Stimulated activated CD4-positive, alpha-beta T cell treated with anti-CD3 and anti-CD28 coated beads, Interleukin-4, amount 100 ng/mL, for 4 hours (primary cell): ENCODE measurements around the gene HMGCL.
"Not testable (repeated sequence)": the region's sequence is repeated elsewhere in the genome, so short reads cannot be mapped to it uniquely, and the experiment has no call there.

Experiments
- DNase-seq, 2 experiments: peaks; one replicate each; pipeline ENCODE4 v3.0.0-alpha.2; 2020

The HMGCL gene

DNA sequence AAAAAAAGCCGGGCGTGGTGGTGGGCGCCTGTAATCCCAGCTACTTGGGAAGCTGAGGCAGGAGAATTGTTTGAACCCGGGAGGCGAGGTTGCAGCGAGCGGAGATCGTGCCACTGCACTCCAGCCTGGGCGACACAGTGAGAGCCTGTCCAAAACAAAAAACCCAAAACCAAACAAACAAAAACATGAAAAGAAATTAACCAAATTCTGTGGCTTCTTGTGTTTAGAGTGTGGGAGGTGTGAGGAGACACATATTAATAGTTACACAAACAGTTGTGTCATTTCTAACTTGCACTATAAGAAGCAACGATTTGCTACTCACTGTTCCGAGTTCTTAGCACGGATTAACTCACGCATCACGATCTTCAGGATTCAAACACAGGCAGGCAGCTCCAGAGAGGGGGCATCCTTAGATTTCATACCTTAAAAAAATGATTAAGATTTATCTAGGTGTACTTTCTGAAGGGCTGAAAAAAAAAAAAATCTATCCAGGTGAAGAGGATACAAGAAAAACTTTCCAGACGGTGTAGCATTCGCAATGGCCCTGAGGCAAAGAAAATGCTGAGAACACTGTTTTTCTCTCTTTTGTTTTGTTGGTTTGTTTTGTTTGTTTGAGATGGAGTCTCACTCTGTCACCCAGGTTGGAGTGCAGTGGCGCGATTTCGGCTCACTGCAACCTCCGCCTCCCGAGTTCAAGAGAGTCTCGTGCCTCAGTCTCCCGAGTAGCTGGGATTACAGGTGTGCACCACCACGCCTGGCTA is 713 bp upstream of the HMGCL start:
- no peak for DNase-seq

DNA sequence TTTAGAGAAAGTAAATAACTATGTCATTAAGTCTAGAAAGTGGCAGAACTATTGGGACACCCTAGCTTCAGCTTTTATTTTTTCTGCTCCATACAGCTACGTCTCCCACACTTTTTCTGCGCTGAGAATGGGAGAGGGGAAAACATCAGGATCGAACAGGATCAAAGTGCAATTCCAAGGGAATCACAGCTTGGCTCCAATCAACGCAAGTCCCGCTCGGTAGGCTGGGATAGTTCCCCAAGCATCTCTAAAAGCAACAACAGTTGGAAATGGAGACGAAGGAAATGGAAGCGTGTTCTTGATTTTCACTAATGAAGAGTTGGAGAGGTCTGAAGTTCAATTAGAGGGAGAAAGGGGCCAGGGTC is 536 bp downstream of the HMGCL start:
- DNase-seq = no peak

DNA sequence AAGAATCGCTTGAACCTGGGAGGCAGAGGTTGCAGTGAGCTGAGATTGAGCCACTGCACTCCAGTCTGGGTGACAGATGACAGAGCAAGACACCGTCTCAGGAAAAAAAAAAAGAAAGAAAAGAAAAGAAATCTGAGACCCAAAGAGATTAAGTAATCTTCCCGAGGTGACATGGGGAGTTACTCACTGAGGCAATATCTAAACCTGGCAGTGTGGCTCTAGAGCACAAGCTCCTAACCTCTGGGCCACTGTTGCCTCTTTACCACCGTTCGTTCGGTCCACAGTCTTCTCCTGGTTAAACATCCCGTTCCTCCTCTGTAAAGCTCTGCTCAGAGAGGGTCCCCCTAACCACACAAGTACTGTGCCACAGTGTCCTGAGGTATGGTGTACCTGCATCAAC is 1.5 kb downstream of the HMGCL start:
- no peak for DNase-seq

DNA sequence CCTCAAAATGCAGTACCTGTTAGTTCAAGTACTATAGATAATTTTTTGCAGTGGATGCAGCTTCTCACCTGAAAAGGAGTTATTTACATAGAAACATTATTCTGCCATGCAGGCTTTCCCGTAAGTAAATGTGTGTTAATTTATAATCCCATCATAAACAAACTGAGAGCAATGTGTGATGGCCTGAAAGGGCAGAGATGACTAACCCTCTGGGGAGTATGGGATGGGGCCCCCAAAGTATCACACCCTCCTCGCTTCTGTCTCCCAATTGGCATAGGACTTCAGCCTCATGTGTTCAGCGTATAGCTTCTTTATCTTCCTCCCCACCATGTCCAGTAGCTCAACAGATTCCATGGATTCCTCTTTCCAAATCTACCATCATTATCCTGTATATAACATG is 7.6 kb downstream of the HMGCL start:
- DNase-seq = no peak

DNA sequence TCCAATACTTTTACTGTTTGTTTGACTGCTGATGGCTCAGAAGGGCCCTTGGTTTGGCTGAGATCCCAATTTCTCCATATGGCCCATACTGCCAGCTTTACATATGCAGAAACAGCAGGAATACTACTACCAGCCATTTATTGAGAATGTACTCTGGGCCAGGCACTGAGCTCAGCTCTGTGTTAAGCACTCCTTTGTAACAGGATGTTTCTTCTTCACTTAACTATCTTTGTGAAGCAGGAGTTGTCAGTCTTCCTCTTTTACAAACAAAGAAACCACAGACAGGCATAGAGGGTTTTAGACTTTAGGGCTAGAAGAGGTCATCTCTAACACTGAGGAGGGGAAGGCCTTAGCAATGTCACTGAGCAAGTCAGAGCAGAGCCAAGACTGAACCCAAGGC is 8.3 kb downstream of the HMGCL start:
- no peak for DNase-seq

DNA sequence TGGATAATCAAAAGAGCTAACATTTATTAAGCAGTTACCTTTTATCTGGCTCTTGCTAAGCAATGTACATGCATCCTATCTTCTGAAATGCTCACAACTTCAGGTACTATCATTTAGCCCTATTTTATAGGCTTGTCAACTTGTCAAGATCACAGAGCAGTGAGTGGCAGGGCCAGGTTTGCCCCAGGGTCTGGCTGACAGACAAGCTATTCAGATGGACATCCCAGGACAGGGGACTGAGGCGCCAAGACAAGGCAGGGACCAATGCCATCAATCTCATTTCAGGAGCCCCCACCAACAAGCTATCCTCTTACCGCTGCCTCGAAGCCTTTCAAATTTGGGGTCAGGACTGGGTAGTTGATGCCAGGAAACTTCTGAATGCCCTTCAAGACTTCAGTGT is 8.9 kb downstream of the HMGCL start:
- DNase-seq = no peak

DNA sequence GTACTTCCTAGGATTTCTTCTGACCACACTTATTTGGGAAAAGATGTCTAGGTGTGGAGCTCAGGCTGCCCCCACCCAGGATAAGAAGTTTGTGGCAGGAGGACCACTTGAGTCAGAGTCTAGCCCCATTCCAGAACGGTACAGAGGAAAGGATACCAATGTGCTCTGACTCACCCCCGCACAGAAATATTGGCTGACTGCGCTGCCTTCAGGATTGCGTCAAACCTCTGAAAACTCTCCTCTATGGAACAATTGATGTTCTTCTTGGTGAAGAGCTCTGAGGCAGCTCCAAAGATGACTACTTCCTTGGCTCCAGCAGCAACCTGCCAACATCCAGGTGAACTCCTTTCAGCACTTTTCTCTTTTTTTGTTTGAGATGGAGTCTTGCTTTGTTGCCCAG is 11.2 kb downstream of the HMGCL start:
- no peak for DNase-seq

DNA sequence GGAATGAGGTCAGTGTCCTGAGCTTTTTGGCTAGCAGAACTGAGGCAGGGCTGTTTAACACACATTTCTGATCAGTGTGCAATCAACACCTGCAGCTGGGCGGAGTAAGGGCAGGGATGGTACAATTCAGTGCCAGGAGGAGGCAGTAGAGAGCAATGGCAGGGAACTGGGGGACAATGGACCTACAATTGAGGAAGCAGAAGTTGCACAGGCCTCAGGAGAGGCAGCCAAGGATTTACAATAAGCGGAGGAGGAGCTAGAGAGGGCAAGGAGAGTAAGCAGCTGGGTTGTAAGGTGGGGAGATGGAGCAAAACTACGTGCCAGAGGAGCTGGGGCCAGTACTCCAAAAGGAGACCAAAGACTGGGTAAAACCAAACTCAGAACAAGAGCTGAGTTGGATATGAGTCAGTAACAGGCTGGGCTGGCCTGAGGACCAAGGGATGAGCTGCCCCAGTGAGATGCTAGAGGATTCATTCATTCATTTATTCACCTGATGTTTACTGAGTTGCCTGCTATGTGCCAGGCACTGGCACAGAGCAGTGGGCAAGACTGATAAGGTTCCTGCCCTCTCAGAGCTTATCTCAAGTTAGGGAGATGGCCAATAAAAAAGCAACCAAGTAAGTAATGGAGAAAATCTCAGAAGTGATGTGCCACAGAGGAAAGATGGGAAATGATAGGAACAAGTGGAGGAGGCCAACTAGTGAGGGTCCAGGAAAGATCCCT is 14.2 kb downstream of the HMGCL start:
- DNase-seq = peak in 1 of 2 experiments; percentile 42

DNA sequence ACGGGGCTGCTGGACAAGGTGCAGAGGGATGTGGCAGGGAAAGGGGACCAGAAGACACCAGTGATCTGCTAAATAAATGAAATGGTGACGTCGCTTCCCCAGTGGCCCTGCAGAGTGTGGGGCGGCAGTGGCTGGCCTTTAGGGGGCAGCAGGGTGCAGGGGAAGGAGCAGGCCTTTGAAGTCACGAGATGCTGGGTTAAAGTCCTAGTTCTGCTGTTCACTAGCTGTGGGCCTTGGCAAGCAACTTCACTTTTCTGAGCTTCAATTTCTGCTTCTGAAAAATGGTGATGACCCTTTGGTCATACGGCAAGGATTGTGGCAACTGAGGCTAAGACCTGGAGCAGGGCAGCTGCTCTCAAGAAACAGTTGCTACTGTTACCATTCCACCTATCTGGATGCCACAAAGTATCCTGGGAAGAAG is 15.5 kb downstream of the HMGCL start:
- peak; percentile 71 to 74 for DNase-seq

DNA sequence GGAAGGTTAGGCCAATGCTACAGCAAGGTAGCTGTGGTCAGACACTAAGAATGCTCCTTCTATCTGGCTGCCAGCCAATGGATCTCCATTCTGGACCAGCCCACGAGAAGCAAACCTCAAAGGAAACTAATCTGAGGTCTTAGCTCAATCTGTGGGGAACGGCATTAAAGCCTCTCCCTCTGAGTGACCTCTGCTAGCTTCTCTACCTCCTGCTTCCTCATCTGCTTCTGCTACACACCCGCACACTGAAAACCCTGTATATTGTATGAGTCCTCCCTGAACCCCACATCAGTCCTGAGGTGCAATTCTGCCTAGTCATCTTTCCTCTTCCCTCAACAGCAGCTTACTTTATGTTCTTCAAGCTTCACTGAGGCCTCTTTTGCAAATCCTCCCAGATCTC is 17.8 kb downstream of the HMGCL start:
- DNase-seq = no peak

DNA sequence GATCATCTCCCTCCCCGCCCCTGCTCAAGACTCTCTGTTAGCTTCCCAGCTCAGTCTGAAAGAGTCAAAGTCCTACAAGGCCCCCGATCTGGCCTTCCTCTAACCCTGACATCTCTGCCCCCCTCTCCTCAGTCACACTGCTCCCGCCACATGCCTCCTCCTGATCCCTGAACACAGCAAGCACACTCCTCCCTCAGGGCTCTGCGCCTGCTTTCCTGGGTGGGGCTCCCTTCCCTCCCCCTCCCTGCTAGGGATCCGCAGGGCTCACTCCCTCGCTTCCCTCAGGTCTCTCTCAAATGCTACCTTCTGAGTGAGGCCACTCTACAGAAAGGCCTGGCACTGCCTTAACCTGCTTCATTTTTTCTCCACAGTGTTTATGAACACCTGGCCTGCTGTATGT is 18.9 kb downstream of the HMGCL start:
- no peak for DNase-seq

DNA sequence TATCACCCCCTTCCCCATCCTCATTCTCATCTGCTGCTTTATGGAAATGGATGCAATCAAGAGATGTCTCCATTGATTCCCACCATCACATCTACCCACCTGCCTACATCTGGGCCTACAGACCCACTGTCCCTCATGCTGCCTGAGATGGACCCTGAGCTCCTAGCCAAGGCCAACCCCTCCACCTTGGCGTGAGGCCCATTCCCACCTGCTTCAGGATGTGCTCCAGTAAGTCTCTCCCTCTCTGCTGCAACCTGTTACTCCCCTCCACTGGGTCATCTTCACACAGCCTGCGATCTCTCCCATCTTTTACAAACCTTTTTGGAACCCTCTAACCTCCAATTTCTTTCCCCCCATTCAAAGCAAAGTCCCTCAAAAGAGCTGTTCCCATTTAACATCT is 20.2 kb downstream of the HMGCL start:
- DNase-seq = no peak

DNA sequence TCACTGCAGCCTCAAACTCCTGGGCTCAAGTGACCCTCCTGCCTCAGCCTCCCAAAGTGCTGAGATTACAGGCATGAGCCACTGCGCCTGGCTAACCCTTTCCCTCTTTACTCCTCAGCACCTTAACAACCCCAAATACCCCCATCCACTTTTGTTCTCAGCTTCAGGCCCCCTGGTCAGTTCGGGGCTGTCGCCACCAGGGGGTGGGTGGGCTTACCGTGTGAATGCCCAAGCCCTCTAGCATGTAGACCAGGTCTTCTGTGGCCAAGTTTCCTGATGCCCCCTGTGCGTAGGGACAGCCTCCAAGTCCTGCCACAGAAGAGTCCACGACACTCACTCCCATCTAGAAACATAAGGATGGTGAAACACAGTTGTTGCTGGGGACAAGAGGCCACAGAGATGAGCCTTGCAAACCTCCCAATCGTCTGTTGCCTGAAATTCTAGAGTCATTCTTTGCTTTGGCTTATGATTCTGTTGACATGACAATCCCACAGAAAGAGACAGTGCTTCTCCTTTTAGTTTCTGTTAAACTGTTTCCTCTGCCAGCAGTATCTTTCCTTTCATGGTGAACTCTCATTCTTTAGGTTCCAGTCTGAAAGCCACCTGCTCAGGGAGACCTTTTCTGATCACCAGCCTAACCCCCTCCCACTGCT is 20.9 kb downstream of the HMGCL start:
- DNase-seq = no peak

DNA sequence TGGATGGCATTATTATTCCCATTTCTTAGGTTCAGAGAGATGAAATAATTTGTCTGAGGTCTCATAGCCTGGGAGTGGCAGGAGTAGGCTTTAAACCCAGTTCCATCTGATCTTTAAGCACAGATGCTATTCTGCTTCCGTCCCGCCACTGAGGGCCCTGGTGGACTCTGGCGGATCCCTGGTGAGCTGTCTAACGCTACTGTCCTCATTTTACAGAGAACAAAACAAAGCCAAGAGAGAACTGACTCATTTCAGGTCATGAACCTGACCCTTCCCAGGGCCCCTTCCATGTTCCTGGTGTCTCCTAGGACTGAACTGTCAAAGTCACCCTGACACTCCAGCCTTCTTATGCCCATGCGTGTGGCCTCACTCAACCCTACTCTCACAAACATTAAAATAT is 21.6 kb downstream of the HMGCL start:
- no peak for DNase-seq

DNA sequence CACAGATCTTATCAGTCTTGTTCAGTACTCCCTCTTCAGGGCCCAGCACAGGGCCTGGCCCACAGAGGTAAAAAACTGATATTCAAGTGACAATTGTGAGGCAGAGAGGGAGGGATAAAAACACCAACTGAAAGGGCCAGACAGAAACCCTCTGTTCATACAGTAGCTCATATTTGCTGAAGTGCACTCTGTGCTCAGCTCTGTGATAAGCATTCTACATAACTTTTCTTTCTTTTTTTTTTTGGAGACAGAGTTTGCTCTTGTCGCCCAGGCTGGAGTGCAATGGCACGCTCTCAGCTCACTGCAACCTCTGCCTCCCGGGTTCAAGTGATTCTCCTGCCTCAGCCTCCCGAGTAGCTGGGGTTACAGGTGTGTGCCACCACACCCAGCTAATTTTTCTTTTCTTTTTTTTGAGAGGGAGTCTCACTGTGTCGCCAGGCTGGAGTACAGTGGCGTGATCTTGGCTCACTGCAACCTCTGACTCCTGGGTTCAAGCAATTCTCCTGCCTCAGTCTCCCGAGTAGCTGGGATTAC is 22.4 kb downstream of the HMGCL start:
- not testable (repeated sequence) for DNase-seq

DNA sequence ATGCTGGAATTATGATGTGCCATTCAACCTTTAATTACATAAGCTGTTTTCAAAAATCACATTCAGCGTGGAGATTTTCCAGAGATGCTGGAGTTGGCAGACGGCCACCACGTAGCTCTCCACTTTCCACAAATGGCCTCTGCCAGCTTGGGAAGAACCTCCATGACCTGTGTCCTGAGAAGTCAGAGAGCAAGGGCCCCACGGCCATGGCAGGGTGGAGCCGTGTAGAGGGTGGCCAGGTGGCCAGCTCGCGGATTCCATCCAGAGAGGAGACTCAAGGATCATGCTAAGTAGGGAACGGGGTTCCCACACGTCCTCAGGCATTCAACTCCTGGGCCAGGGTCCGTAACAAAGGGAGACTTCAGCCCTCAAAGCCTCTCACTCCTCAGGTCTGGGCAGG is 23.4 kb downstream of the HMGCL start:
- no peak for DNase-seq

DNA sequence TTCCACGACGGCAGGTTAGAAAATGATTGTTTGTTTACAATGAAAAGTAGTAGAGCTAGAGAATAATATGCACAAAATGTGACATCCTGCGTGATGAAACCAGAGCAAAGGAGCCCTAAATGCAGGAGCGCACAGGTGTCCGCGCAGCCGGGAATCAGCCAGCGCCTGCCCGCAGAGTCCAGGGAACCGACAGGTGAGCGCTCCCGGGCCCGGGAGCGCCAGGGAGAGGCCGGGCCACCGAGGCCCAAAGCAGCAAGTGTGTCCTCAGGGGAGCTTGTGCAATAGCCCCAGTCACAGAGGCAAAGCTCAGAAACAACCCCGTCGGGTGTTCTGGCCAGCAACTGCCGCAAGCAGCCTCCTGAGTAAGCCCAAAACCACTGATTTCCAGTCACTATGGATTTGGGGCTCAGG is 23.9 kb downstream of the HMGCL start:
- no peak for DNase-seq

DNA sequence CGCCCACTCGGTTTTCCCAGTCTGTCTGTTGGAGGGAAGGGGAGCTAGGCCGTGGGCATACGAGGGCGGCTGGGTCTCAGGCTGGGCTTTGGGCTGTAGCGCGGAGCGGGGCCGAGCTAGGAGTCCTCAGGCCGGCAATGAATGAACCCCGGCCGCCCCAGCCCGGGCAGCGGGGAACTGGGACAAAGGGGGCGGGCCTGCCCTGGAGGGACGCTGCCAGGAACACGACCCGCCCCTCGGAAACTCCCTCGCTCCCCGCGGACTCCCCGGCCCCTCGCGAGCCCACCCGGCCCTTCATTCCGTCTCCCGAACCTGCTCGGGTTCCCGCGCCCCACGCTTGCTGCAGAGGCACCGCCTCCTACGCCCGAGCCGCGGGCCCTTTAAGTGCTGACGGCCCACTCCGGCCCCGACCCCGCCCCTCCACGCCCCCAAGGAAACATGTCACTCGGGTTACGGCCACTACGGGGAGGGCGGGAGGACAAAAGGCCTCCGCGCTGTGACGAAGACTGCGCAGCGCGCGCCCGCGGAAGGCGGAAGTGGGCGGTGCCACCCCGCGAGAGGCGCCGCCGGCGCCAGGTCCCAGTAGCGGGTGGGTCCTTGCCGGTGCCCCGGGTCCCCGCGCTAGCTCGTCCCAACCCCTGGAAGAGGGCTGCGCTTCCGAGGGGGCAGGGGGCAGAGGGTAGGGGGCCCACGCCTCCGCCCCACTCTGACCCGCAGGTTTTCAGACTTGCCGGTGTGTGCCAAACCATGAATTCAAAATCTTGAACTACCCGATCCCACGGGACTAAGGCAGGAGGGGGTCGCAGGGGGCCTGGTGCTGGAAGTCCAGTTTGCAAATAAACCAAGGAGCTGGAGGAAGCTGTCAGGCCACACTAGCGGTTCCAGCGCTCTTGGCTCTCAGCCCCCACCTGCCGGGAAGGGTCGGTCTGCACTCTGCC is 24.6 kb downstream of the HMGCL start, which contains the start of gene GALE:
Gene GALE (minus strand): TSS at position 355 of the 938 bp plus-strand sequence. CDS start 1,747 bp downstream, outside the sequence.
- DNase-seq = peak; percentile 97 to 99

DNA sequence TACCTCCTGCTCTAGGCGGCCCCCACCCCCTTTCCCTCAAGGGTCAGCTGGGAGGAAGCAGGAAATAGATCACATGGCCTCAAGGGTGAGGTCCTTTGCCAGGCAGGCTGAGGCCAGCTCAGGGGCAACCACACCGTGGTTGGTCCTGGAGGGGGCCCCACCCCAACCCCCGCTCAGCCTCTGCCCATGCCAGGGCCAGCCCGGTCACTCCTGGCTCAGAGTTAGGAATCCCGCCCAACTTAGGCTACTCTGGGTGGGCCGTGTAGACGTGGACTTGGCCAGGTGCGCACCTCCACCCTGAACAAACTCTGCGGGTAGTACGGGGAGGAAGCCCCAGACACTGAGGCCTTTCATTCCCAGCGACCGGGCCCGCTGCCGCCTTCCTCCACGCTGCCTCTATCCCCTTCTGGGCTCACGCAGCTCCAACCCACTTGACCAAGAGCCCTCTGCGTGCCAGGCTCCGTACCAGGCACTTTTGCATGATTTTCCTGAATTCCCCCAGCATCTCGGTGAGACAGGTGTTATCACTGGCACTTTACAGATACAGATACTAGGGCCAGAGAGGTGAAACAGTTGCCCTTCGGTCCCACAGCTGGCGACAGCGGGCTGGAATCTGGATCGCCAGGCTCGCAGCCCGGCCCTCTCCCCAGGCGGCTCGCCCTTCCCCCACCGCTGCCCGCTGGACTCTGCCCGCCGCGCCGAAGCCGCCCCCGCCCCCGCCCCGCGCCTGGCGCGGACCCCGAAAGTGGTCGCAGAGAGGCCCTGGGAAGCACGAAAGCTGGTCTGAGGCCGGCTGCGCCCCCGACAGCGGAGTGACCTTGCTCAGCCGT is 25.4 kb downstream of the HMGCL start:
- DNase-seq = no peak

DNA sequence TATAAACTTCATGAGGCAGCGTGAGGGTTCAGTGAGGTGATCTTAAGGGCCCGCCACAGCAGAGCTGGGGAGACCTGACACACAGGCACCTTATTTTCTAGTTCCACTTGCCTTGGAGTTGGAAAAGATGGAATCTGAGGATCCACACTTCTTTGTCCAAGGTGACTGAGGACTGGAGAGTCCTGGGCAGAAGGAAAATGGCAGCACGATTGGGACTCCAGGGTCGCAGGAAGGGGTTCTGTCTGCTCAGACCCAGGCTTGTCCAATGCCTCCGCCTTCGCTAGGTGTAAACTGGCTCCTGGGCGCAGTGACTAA is 26.0 kb downstream of the HMGCL start:
- DNase-seq = no peak

DNA sequence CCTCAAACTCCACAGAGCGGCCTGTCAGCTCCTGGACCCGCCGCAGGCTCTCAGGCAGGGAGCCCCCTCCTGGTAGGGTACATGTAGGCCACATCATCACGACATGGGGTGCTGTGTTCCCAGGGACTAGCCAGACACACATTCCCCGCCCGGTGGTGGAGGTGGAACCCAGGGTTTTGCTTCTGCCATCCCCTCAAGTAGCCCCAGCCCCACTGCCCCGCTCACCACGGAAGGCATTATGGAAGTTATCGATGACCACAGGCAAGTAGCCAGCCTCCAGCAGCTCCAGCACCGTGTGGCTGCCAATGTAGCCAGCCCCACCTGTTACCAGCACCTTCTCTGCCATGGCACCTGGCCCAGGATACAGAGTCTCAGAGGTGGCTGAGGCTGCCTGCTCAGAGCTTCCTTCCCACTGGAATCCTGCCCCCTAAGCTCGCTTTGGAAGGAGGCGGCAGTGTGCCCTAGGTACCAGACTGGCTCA is 26.5 kb downstream of the HMGCL start:
- DNase-seq = no peak
